ENCODE measurements around the gene SPSB1. TPM values are rescaled to one million over a fixed set of nuclear protein-coding genes. Genes with fewer than 3 reads are reported as not detected.

SPSB1 gene
- total RNA-seq, 3 donors from 2014 or later (not counting 1 experiment from before 2014, with no cell fraction given), result 0.82 to 3.0 (median 1.5) TPM

- TF ChIP-seq CTCF (IDR thresholded peaks at IDR 0.05), result no peak
These were observed 45.6 kb upstream of the SPSB1 start for GRCh38 chr1:9246841-9247785.

GRCh38 chr1:9247894-9248293 is 44.8 kb upstream of the SPSB1 start:
- no peak overlapping the region for H3K27ac ChIP-seq (ENCODE audit: low read length)
- TF ChIP-seq CTCF (IDR thresholded peaks at IDR 0.05), result no peak
- H3K9me3 Mint-ChIP-seq, result no peaks in the 10 kb centered on the region
- ATAC-seq (no peak), DNase-seq (no peak)
- H3K4me3 ChIP-seq (ENCODE audit: low read length), result no peak overlapping the region
- no peaks in the 10 kb centered on the region for H3K27me3 Mint-ChIP-seq (ENCODE audit: low read depth in 2 of 2)
- H3K27ac Mint-ChIP-seq, result no peak overlapping the region
- H3K36me3 ChIP-seq (ENCODE audit: control insufficient read depth, insufficient read depth, low read length), result peaks cover 21% of the 10 kb centered on the region
- intact Hi-C loops (cut with micrococcal nuclease), result no loop called here
- H3K27me3 ChIP-seq (ENCODE audit: control insufficient read depth, insufficient read depth, low read length), result no peaks in the 10 kb centered on the region
- H3K4me1 ChIP-seq (ENCODE audit: control insufficient read depth, insufficient read depth, low read length), result no peaks in the 10 kb centered on the region
- no peaks in the 10 kb centered on the region for H3K9me3 ChIP-seq (ENCODE audit: control insufficient read depth, insufficient read depth, low read length)
- no peaks in the 10 kb centered on the region for H3K36me3 Mint-ChIP-seq
- no peak overlapping the region for H3K4me3 Mint-ChIP-seq
- H3K4me1 Mint-ChIP-seq, result peaks cover 9 to 11% of the 10 kb centered on the region in 2 donors
- WGBS (ENCODE audit: insufficient coverage), result 97% methylated on average over 18 of the region's 18 CpGs

More at GRCh38 chr1:9246841-9247785, 45.6 kb upstream of the SPSB1 start:
- ATAC-seq (no peak), DNase-seq (no peak)
- Mint-ChIP-seq H3K4me3 (no peak overlapping the region), H3K27ac (no peak overlapping the region), H3K9me3 (no peaks in the 10 kb centered on the region), H3K4me1 (peaks cover 9 to 10% of the 10 kb centered on the region in 2 donors), H3K27me3 (ENCODE audit: low read depth in 2 of 2) (no peaks in the 10 kb centered on the region), H3K36me3 (no peaks in the 10 kb centered on the region)
- Histone ChIP-seq H3K27me3 (ENCODE audit: control insufficient read depth, insufficient read depth, low read length) (no peaks in the 10 kb centered on the region), H3K27ac (ENCODE audit: low read length) (no peak overlapping the region), H3K9me3 (ENCODE audit: control insufficient read depth, insufficient read depth, low read length) (no peaks in the 10 kb centered on the region), H3K4me3 (ENCODE audit: low read length) (no peak overlapping the region), H3K4me1 (ENCODE audit: control insufficient read depth, insufficient read depth, low read length) (no peaks in the 10 kb centered on the region), H3K36me3 (ENCODE audit: control insufficient read depth, insufficient read depth, low read length) (peaks cover 17% of the 10 kb centered on the region)
- intact Hi-C loops (cut with micrococcal nuclease), result no loop called here
- 97% methylated on average over 41 of the region's 41 CpGs for WGBS (ENCODE audit: insufficient coverage)

- ATAC-seq, result no peak
These were observed 44.1 kb upstream of the SPSB1 start for GRCh38 chr1:9248341-9249262.

More at GRCh38 chr1:9248341-9249262, 44.1 kb upstream of the SPSB1 start:
- Mint-ChIP-seq H3K9me3 (no peaks in the 10 kb centered on the region), H3K36me3 (no peaks in the 10 kb centered on the region), H3K4me3 (no peak overlapping the region), H3K27me3 (ENCODE audit: low read depth in 2 of 2) (no peaks in the 10 kb centered on the region), H3K27ac (no peak overlapping the region), H3K4me1 (peaks cover 9 to 14% of the 10 kb centered on the region in 2 donors)
- intact Hi-C loops (cut with micrococcal nuclease), result no loop called here
- no peak for DNase-seq
- Histone ChIP-seq H3K27ac (ENCODE audit: low read length) (no peak overlapping the region), H3K4me1 (ENCODE audit: control insufficient read depth, insufficient read depth, low read length) (no peaks in the 10 kb centered on the region), H3K36me3 (ENCODE audit: control insufficient read depth, insufficient read depth, low read length) (peaks cover 21% of the 10 kb centered on the region), H3K4me3 (ENCODE audit: low read length) (no peak overlapping the region), H3K27me3 (ENCODE audit: control insufficient read depth, insufficient read depth, low read length) (no peaks in the 10 kb centered on the region), H3K9me3 (ENCODE audit: control insufficient read depth, insufficient read depth, low read length) (no peaks in the 10 kb centered on the region)
- no peak for TF ChIP-seq CTCF (IDR thresholded peaks at IDR 0.05)
- 93% methylated on average over 20 of the region's 21 CpGs for WGBS (ENCODE audit: insufficient coverage)

All from natural killer cell (primary cell).